ENCODE measurements around the gene RELA.

DNA sequence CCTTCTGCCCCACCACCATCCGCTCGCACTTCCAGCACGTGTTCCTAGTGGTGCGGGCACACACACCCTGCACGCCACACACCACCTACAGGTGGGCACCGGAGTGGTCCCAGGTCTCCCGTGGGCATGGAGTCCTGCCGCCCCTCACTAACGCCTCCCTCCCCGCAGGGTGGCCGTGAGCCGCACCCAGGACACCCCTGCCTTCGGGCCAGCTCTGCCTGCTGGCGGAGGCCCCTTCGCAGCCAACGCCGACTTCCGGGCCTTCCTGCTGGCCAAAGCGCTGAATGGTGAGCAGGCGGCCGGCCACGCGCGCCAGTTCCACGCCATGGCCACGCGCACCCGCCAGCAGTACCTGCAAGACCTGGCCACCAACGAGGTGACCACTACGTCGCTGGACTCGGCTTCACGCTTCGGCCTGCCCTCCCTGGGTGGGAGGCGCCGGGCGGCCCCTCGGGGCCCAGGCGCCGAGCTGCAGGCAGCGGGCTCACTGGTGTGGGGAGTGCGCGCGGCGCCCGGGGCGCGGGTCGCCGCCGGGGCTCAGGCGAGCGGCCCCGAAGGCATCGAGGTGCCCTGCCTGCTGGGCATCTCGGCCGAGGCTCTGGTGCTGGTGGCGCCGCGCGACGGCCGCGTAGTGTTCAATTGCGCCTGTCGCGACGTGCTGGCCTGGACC lies 16.3 kb downstream of the RELA start:
- TF ChIP-seq, protein P1, sequence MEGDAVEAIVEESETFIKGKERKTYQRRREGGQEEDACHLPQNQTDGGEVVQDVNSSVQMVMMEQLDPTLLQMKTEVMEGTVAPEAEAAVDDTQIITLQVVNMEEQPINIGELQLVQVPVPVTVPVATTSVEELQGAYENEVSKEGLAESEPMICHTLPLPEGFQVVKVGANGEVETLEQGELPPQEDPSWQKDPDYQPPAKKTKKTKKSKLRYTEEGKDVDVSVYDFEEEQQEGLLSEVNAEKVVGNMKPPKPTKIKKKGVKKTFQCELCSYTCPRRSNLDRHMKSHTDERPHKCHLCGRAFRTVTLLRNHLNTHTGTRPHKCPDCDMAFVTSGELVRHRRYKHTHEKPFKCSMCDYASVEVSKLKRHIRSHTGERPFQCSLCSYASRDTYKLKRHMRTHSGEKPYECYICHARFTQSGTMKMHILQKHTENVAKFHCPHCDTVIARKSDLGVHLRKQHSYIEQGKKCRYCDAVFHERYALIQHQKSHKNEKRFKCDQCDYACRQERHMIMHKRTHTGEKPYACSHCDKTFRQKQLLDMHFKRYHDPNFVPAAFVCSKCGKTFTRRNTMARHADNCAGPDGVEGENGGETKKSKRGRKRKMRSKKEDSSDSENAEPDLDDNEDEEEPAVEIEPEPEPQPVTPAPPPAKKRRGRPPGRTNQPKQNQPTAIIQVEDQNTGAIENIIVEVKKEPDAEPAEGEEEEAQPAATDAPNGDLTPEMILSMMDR (IDR thresholded peaks at IDR 0.05; ENCODE audit: low read depth, low read length) = no peak
- TF ChIP-seq EZH2phosphoT487 (IDR thresholded peaks at IDR 0.05; ENCODE audit: low read depth) = no peak
